HCT116 (cell line): ENCODE measurements around the gene CTAGE1. TPM values are rescaled to one million over a fixed set of nuclear protein-coding genes. Genes with fewer than 3 reads are reported as not detected.

Source experiments
- ATAC-seq: fragments of 200-7000 bp; cut with Tn5 transposase; 2 replicates; pipeline ENCODE4 v1.9.1; 2020; ENCODE audit warnings: mild to moderate bottlenecking, moderate library complexity
- BruUV-seq: library from RNA; stranded (reverse); fragments of 400-500 nt; replicated peaks from 2 replicates; lab custom pipeline; 2021; lab: Mats Ljungman, UMichigan
- CTCF ChIA-PET: fragments of 300-600 bp; sonication (Branson Sonifier 250); formaldehyde crosslinking; loops from one replicate; lab custom pipeline; 2021; ENCODE audit warnings: antibody characterized with exemption; lab: Charles Lee
- POLR2A ChIA-PET: fragments of 300-600, 350-600 bp; sonication (Branson Sonifier 250); formaldehyde crosslinking; loops from one replicate; lab custom pipeline; 2021; ENCODE audit warnings: antibody characterized with exemption; lab: Charles Lee
- RAD21 ChIA-PET, 2 experiments: fragments of 300-600 bp; sonication (Branson Sonifier 250); formaldehyde crosslinking; loops; one replicate each; lab custom pipeline; 2023; ENCODE audit warnings: low total read pairs in 2 of 2; ENCODE audit not compliant: uncharacterized antibody in 2 of 2, unreplicated experiment in 2 of 2, low non-redundant PET in 1 of 2; lab: Charles Lee
- DNase-seq: peaks from one replicate; pipeline ENCODE4 v3.0.0-alpha.2; 2010; ENCODE audit warnings: low read depth, low spot score
- H2AFZ ChIP-seq: fragments of 200-600 bp; shearing (Covaris generic), sonication (generic); 2 replicates; pipeline ENCODE4 v1.6.1; 2017; ENCODE audit warnings: low read depth, mixed run types, mixed read lengths, antibody characterized with exemption, low read length; ENCODE audit not compliant: poor library complexity, severe bottlenecking
- H3K27ac ChIP-seq: 2 replicates; pipeline ENCODE4 v1.5.1; 2012; ENCODE audit warnings: low read depth, low read length
- H3K27me3 ChIP-seq: fragments of 200-600 bp; sonication (generic); 2 replicates; pipeline ENCODE4 v1.6.1; 2016; ENCODE audit warnings: mixed run types, low read length, mixed read lengths; ENCODE audit not compliant: insufficient read depth
- H3K36me3 ChIP-seq, 2 experiments: fragments of 200-500 bp in 1 of 2; fragments of 200-600 bp in 1 of 2; sonication (Bioruptor generic) in 1 of 2; sonication (generic) in 1 of 2; 2 replicates each; pipeline versions ENCODE4 v1.5.1 to v1.6.1; 2014 to 2016; ENCODE audit warnings: low read length in 2 of 2, inconsistent platforms in 1 of 2, mixed read lengths in 1 of 2, mixed run types in 1 of 2; ENCODE audit not compliant: insufficient read depth in 2 of 2, control insufficient read depth in 1 of 2
- H3K4me1 ChIP-seq, 2 experiments: fragments of 200-600 bp in 1 of 2; sonication (generic) in 1 of 2; 2 replicates each; pipeline versions ENCODE4 v1.5.1 to v1.6.1; 2012 to 2017; ENCODE audit warnings: low read length in 2 of 2, inconsistent platforms in 1 of 2, mild to moderate bottlenecking in 1 of 2, mixed read lengths in 1 of 2, mixed run types in 1 of 2, moderate library complexity in 1 of 2; ENCODE audit not compliant: insufficient read depth in 2 of 2, control insufficient read depth in 1 of 2
- H3K4me2 ChIP-seq: fragments of 200-600 bp; sonication (generic); 2 replicates; pipeline ENCODE4 v1.6.1; 2017; ENCODE audit warnings: mixed run types, low read length, mixed read lengths
- H3K4me3 ChIP-seq, 2 experiments: fragments of 200-600 bp in 1 of 2; sonication (generic) in 1 of 2; replicated peaks in 1 of 2; 2 replicates each; pipeline ENCODE4 v1.5.1; 2011 to 2016; ENCODE audit warnings: low read length in 2 of 2, control low read depth in 1 of 2, low read depth in 1 of 2, mild to moderate bottlenecking in 1 of 2, mixed read lengths in 1 of 2, mixed run types in 1 of 2
- H3K79me2 ChIP-seq: fragments of 200-600 bp; sonication (generic); 2 replicates; pipeline ENCODE4 v1.6.1; 2017; ENCODE audit warnings: mild to moderate bottlenecking, mixed run types, low read length, moderate library complexity, mixed read lengths; ENCODE audit not compliant: insufficient read depth
- H3K9ac ChIP-seq: fragments of 200-600 bp; sonication (generic); 2 replicates; pipeline ENCODE4 v1.6.1; 2016; ENCODE audit warnings: low read length, mixed read lengths
- H3K9me2 ChIP-seq: fragments of 200-600 bp; sonication (generic), shearing (Covaris generic); 2 replicates; pipeline ENCODE4 v1.6.1; 2017; ENCODE audit warnings: mixed run types, mild to moderate bottlenecking, moderate library complexity; ENCODE audit not compliant: insufficient read depth
- H3K9me3 ChIP-seq, 2 experiments: fragments of 200-500 bp in 1 of 2; fragments of 200-600 bp in 1 of 2; sonication (Bioruptor generic) in 1 of 2; sonication (generic) in 1 of 2; 2 replicates each; pipeline ENCODE4 v1.6.1; 2014 to 2017; ENCODE audit warnings: low read length in 2 of 2, mixed read lengths in 2 of 2, inconsistent platforms in 1 of 2, low read depth in 1 of 2, mild to moderate bottlenecking in 1 of 2, mixed run types in 1 of 2, moderate library complexity in 1 of 2; ENCODE audit not compliant: control insufficient read depth in 1 of 2, insufficient read depth in 1 of 2
- H4K20me1 ChIP-seq: fragments of 200-600 bp; sonication (generic), shearing (Covaris generic); 2 replicates; pipeline ENCODE4 v1.6.1; 2017; ENCODE audit warnings: mixed run types, mild to moderate bottlenecking, moderate library complexity; ENCODE audit not compliant: insufficient read depth
- CBX3 ChIP-seq: IDR thresholded peaks from 2 replicates; pipeline ENCODE4 v1.6.1; 2012; ENCODE audit warnings: low read depth
- CEBPB ChIP-seq: IDR thresholded peaks from 2 replicates; pipeline ENCODE4 v1.6.1; 2012; ENCODE audit warnings: low read depth
- EGR1 ChIP-seq: IDR thresholded peaks from 2 replicates; pipeline ENCODE4 v1.6.1; 2012; ENCODE audit warnings: low read depth
- ELF1 ChIP-seq: IDR thresholded peaks from 2 replicates; pipeline ENCODE4 v1.6.1; 2012; ENCODE audit warnings: low read depth, borderline replicate concordance
- EZH2phosphoT487 ChIP-seq: fragments of 200-600 bp; IDR thresholded peaks from 2 replicates; pipeline ENCODE4 v1.6.1; 2018; ENCODE audit warnings: antibody characterized with exemption, borderline replicate concordance
- FOSL1 ChIP-seq: IDR thresholded peaks from 2 replicates; pipeline ENCODE4 v1.6.1; 2012; ENCODE audit warnings: low read depth
- JUND ChIP-seq: IDR thresholded peaks from 2 replicates; pipeline ENCODE4 v1.6.1; 2012
- POLR2AphosphoS5 ChIP-seq: IDR thresholded peaks from 2 replicates; pipeline ENCODE4 v1.6.1; 2011; ENCODE audit warnings: mild to moderate bottlenecking, low read depth, low read length, moderate library complexity
- RAD21 ChIP-seq: IDR thresholded peaks from 2 replicates; pipeline ENCODE4 v1.6.1; 2012; ENCODE audit warnings: low read depth, mild to moderate bottlenecking
- SIN3A ChIP-seq: IDR thresholded peaks from 2 replicates; pipeline ENCODE4 v1.6.1; 2012; ENCODE audit warnings: low read depth
- SP1 ChIP-seq: IDR thresholded peaks from 2 replicates; pipeline ENCODE4 v1.6.1; 2012; ENCODE audit warnings: low read depth
- TCF7L2 ChIP-seq: IDR thresholded peaks from 2 replicates; pipeline ENCODE4 v1.7.0; 2011; ENCODE audit warnings: borderline replicate concordance, inconsistent platforms; ENCODE audit not compliant: insufficient read depth, insufficient read length; ENCODE audit errors: extremely low read depth
- YY1 ChIP-seq: IDR thresholded peaks from 2 replicates; pipeline ENCODE4 v1.6.1; 2011; ENCODE audit warnings: low read length, low read depth, moderate library complexity, mild to moderate bottlenecking; ENCODE audit not compliant: insufficient replicate concordance; ENCODE audit errors: extremely low read depth
- ZFX ChIP-seq: fragments of 450-650 bp; IDR thresholded peaks from 2 replicates; pipeline ENCODE4 v1.6.1; 2017
- intact Hi-C: fragments of 100-400 bp; cut with micrococcal nuclease; formaldehyde crosslinking; loops from 2 replicates; pipeline ENCODE4 v1.10.0; 2022
- total RNA-seq: library from RNA; stranded (reverse); gene quantifications from one replicate; pipeline ENCODE4 v1.2.1, GENCODE V29; 2021; ENCODE audit not compliant: unreplicated experiment
- TF ChIP-seq, protein P1 (sequence below): IDR thresholded peaks from 2 replicates; pipeline ENCODE4 v1.6.1; 2012
- TF ChIP-seq, protein P2 (sequence below): IDR thresholded peaks from 2 replicates; pipeline ENCODE4 v1.6.1; 2012; ENCODE audit warnings: low read depth
- TF ChIP-seq, protein P3 (sequence below): IDR thresholded peaks from 2 replicates; pipeline ENCODE4 v1.6.1; 2011; ENCODE audit warnings: mild to moderate bottlenecking, low read length, moderate library complexity; ENCODE audit not compliant: insufficient replicate concordance; ENCODE audit errors: extremely low read depth

CTAGE1 gene
- total RNA-seq, 1 experiment from 2014 or later = not detected

DNA sequence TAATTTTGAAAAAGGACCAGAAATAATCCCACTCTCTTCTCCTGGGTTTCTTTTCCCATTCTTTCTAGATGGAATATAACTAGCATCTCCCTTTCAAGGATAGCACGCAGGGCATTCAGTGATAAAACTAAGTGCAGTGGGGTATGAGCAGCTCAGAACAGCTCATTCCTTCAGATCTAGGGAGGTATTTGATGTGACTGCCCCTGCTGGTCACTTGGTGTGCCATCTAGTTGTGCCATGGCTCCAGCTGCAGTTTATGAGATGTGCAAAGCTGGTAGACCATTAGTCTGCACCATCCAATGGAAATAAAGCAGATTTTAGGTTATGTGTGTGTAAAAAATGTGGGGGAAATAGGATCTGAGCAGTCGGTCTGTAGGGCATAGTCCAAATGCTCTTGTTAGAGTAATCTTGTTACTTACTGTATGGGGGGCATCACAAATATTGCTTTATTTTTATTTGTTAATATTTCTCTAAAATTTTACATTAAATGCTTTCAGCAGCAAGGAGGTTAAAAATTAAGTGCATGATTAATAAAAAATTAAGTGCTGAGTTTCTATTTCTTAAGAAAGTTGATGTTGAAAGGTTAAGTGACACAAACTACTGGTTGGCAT lies 38.9 kb downstream of the CTAGE1 start (continued):
- no peak for TF ChIP-seq POLR2AphosphoS5
- no peak for TF ChIP-seq EGR1
- peak; percentile 46; the same call in 1 of the 2 replicates for TF ChIP-seq RAD21
- no peak for TF ChIP-seq SIN3A
- no peak for TF ChIP-seq ELF1
- peak; percentile 58; the same call in 1 of the 2 replicates for TF ChIP-seq CBX3
- no peak for TF ChIP-seq TCF7L2
- no peak for TF ChIP-seq CEBPB
- TF ChIP-seq, protein P1, sequence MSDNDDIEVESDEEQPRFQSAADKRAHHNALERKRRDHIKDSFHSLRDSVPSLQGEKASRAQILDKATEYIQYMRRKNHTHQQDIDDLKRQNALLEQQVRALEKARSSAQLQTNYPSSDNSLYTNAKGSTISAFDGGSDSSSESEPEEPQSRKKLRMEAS = no peak

DNA sequence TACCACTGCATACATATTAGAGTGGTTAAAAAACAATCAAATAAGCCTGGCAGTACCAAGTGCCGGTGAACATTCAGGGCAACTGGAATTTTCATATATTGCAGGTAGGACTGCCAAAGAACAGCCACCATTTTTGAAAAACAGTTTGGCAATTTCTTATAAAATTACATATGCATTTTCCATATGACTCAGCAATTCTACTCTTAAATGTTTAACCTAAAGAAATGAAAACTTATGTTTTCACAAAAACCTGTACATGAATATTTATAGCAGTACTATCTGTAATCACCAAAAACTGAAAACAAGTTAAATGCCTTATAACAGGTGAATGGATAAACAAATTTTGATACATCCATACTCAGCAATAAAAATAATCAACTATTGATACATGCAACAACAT lies 39.9 kb downstream of the CTAGE1 start:
- no peak overlapping the region for H3K4me2 ChIP-seq
- ATAC-seq (no peak), DNase-seq (no peak)
- no peak overlapping the region for H3K9ac ChIP-seq
- no peak overlapping the region for H3K27ac ChIP-seq
- RAD21 ChIA-PET = no interaction called here
- H3K79me2 ChIP-seq = no peaks in the 10 kb centered on the region
- CTCF ChIA-PET = interaction anchor here (1.9 kb wide), 1 partner anchor 11 kb away, joined by 8 read pairs; no protein-coding TSS in a partner anchor
- H3K4me1 ChIP-seq = no peaks in the 10 kb centered on the region
- no peak overlapping the region for H2AFZ ChIP-seq
- POLR2A ChIA-PET = no interaction called here
- H3K9me2 ChIP-seq = no peaks in the 10 kb centered on the region
- H3K9me3 ChIP-seq = no peaks in the 10 kb centered on the region
- no peaks in the 10 kb centered on the region for H3K27me3 ChIP-seq
- no peaks in the 10 kb centered on the region for H4K20me1 ChIP-seq
- H3K4me3 ChIP-seq = no peak overlapping the region
- intact Hi-C loops = loop anchor here (10.0 kb wide), 2 partner anchors 187 to 463 kb away; no protein-coding TSS in a partner anchor
- H3K36me3 ChIP-seq = no peaks in the 10 kb centered on the region
- BruUV-seq = no TSS peak
- TF ChIP-seq TCF7L2 = no peak
- TF ChIP-seq ZFX = no peak
- no peak for TF ChIP-seq SP1
- TF ChIP-seq ELF1 = no peak
- no peak for TF ChIP-seq POLR2AphosphoS5
- TF ChIP-seq, protein P2, sequence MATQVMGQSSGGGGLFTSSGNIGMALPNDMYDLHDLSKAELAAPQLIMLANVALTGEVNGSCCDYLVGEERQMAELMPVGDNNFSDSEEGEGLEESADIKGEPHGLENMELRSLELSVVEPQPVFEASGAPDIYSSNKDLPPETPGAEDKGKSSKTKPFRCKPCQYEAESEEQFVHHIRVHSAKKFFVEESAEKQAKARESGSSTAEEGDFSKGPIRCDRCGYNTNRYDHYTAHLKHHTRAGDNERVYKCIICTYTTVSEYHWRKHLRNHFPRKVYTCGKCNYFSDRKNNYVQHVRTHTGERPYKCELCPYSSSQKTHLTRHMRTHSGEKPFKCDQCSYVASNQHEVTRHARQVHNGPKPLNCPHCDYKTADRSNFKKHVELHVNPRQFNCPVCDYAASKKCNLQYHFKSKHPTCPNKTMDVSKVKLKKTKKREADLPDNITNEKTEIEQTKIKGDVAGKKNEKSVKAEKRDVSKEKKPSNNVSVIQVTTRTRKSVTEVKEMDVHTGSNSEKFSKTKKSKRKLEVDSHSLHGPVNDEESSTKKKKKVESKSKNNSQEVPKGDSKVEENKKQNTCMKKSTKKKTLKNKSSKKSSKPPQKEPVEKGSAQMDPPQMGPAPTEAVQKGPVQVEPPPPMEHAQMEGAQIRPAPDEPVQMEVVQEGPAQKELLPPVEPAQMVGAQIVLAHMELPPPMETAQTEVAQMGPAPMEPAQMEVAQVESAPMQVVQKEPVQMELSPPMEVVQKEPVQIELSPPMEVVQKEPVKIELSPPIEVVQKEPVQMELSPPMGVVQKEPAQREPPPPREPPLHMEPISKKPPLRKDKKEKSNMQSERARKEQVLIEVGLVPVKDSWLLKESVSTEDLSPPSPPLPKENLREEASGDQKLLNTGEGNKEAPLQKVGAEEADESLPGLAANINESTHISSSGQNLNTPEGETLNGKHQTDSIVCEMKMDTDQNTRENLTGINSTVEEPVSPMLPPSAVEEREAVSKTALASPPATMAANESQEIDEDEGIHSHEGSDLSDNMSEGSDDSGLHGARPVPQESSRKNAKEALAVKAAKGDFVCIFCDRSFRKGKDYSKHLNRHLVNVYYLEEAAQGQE = no peak
- TF ChIP-seq FOSL1 = no peak
- no peak for TF ChIP-seq EGR1
- no peak for TF ChIP-seq EZH2phosphoT487
- no peak for TF ChIP-seq YY1
- TF ChIP-seq, protein P1 = no peak
- TF ChIP-seq, protein P3, sequence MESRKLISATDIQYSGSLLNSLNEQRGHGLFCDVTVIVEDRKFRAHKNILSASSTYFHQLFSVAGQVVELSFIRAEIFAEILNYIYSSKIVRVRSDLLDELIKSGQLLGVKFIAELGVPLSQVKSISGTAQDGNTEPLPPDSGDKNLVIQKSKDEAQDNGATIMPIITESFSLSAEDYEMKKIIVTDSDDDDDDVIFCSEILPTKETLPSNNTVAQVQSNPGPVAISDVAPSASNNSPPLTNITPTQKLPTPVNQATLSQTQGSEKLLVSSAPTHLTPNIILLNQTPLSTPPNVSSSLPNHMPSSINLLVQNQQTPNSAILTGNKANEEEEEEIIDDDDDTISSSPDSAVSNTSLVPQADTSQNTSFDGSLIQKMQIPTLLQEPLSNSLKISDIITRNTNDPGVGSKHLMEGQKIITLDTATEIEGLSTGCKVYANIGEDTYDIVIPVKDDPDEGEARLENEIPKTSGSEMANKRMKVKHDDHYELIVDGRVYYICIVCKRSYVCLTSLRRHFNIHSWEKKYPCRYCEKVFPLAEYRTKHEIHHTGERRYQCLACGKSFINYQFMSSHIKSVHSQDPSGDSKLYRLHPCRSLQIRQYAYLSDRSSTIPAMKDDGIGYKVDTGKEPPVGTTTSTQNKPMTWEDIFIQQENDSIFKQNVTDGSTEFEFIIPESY = no peak
- no peak for TF ChIP-seq JUND
- TF ChIP-seq RAD21 = no peak
- TF ChIP-seq CEBPB = no peak
